Osteocyte (in vitro differentiated cells): ENCODE results near the gene AZI2. TPM values are rescaled to one million over a fixed set of nuclear protein-coding genes. Genes with fewer than 3 reads are reported as not detected.

Experiments
- DNase-seq: peaks from one replicate; pipeline ENCODE4 v3.0.0; 2021; ENCODE audit warnings: mixed read lengths; ENCODE audit not compliant: unreplicated experiment; ENCODE audit errors: extremely low spot score
- H3K27ac Mint-ChIP-seq: one replicate; pipeline ENCODE4 v1.8.0; 2021; ENCODE audit warnings: mild to moderate bottlenecking, mixed read lengths; ENCODE audit not compliant: unreplicated experiment
- H3K27me3 Mint-ChIP-seq: one replicate; pipeline ENCODE4 v1.8.0; 2021; ENCODE audit warnings: mixed read lengths; ENCODE audit not compliant: unreplicated experiment
- H3K36me3 Mint-ChIP-seq: one replicate; pipeline ENCODE4 v1.8.0; 2021; ENCODE audit warnings: mixed read lengths; ENCODE audit not compliant: unreplicated experiment
- H3K4me1 Mint-ChIP-seq: one replicate; pipeline ENCODE4 v1.8.0; 2021; ENCODE audit warnings: mixed read lengths; ENCODE audit not compliant: unreplicated experiment
- H3K4me3 Mint-ChIP-seq: one replicate; pipeline ENCODE4 v1.8.0; 2021; ENCODE audit warnings: mild to moderate bottlenecking, moderate library complexity, mixed read lengths; ENCODE audit not compliant: unreplicated experiment
- H3K9me3 Mint-ChIP-seq: one replicate; pipeline ENCODE4 v1.8.0; 2021; ENCODE audit warnings: mixed read lengths; ENCODE audit not compliant: unreplicated experiment
- CTCF ChIP-seq: fragments of 200-600 bp; sonication (generic); IDR thresholded peaks from 2 replicates; pipeline ENCODE4 v1.5.0; 2021; ENCODE audit warnings: antibody characterized with exemption, mild to moderate bottlenecking, moderate library complexity
- total RNA-seq: library from RNA; stranded (reverse); gene quantifications from 2 replicates; pipeline ENCODE4 v1.2.1, GENCODE V29; 2021

AZI2 gene
- total RNA-seq, 1 donor from 2014 or later, result 66.4 TPM

DNA sequence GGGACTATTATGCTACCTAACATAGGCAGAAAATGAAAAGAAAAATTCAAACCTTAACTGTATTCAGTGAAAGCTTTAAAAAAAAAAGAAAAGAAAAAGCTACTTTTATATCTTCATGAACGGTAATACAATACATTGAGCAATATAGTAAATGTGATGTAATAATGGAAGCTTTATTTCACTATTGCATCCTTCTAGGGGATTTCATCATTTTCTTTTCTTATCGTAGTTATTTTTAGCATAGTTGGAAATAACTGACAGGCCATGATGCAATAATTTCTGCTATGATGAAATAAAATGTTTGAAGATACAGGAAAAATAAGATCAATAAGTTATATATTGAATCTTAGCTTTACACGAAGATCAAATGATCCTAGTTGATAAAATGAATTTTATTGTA is 40.4 kb downstream of the AZI2 start:
- Mint-ChIP-seq H3K4me3 (no peak overlapping the region), H3K9me3 (no peaks in the 10 kb centered on the region), H3K27me3 (no peaks in the 10 kb centered on the region), H3K27ac (no peak overlapping the region), H3K4me1 (no peaks in the 10 kb centered on the region), H3K36me3 (peaks cover 8% of the 10 kb centered on the region)
- TF ChIP-seq CTCF, result no peak
- DNase-seq, result no peak

DNA sequence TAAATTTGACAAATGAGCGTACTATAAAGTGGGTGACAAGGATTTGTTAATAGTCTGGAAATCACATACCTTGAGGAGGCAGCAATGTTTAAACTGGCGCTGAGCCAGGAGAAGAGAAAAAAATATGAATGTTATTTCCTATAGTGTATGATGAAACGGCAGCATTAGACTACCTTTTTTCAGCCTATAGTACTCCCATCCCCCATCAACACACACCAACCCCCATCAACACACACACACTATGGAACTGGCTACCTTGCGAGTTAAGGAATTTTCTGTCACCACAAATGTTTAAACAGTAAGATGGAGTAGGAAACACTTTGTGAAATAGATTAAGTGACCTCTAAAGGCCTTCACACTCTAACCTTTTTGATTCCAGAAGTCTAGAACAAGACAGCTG is 46.9 kb downstream of the AZI2 start:
- no peaks in the 10 kb centered on the region for H3K27me3 Mint-ChIP-seq
- TF ChIP-seq CTCF, result no peak
- no peak overlapping the region for H3K4me3 Mint-ChIP-seq
- H3K36me3 Mint-ChIP-seq, result peaks cover 7% of the 10 kb centered on the region
- H3K4me1 Mint-ChIP-seq, result peaks cover 14% of the 10 kb centered on the region
- H3K9me3 Mint-ChIP-seq, result no peaks in the 10 kb centered on the region
- no peak for DNase-seq
- no peak overlapping the region for H3K27ac Mint-ChIP-seq

GRCh38 chr3:28300345-28300962 is 48.2 kb downstream of the AZI2 start:
- Mint-ChIP-seq H3K9me3 (no peaks in the 10 kb centered on the region), H3K4me3 (no peak overlapping the region), H3K36me3 (peaks cover 6% of the 10 kb centered on the region), H3K4me1 (peaks cover 20% of the 10 kb centered on the region), H3K27ac (no peak overlapping the region), H3K27me3 (no peaks in the 10 kb centered on the region)
- TF ChIP-seq CTCF, result no peak
- no peak for DNase-seq

- Mint-ChIP-seq H3K9me3 (no peaks in the 10 kb centered on the region), H3K4me3 (no peak overlapping the region), H3K27ac (no peak overlapping the region), H3K36me3 (no peaks in the 10 kb centered on the region), H3K4me1 (peaks cover 28% of the 10 kb centered on the region), H3K27me3 (no peaks in the 10 kb centered on the region)
- no peak for TF ChIP-seq CTCF
- no peak for DNase-seq
These were observed 48.9 kb downstream of the AZI2 start for GRCh38 chr3:28299705-28300104.

- Mint-ChIP-seq H3K27me3 (no peaks in the 10 kb centered on the region), H3K27ac (peak overlapping the region; percentile 73), H3K36me3 (peaks cover 2% of the 10 kb centered on the region), H3K9me3 (no peaks in the 10 kb centered on the region), H3K4me1 (peaks cover 28% of the 10 kb centered on the region), H3K4me3 (no peak overlapping the region)
- no peak for DNase-seq
- no peak for TF ChIP-seq CTCF
These were observed 52.6 kb downstream of the AZI2 start for GRCh38 chr3:28295898-28296490.
